Neural crest cell (in vitro differentiated cells): ENCODE results near the gene CALN1. TPM values are rescaled to one million over a fixed set of nuclear protein-coding genes. Genes with fewer than 3 reads are reported as not detected.
A peak's percentile ranks its signal among the peaks of the same experiment; 100 is the strongest.

Source experiments
- DNase-seq: peaks from one replicate; pipeline ENCODE4 v3.0.0; 2021; ENCODE audit warnings: low read depth, mixed read lengths, low spot score
- H3K27ac Mint-ChIP-seq: one replicate; pipeline ENCODE4 v1.8.0; 2021; ENCODE audit warnings: mild to moderate bottlenecking, mixed read lengths; ENCODE audit not compliant: unreplicated experiment
- H3K27me3 Mint-ChIP-seq: 2 replicates; pipeline ENCODE4 v1.8.0; 2021; ENCODE audit warnings: low read depth, mild to moderate bottlenecking, mixed read lengths
- H3K36me3 Mint-ChIP-seq: 2 replicates; pipeline ENCODE4 v1.8.0; 2021; ENCODE audit warnings: low read depth, mild to moderate bottlenecking, mixed read lengths
- H3K4me1 Mint-ChIP-seq: 2 replicates; pipeline ENCODE4 v1.8.0; 2021; ENCODE audit warnings: mixed read lengths
- H3K4me3 Mint-ChIP-seq: one replicate; pipeline ENCODE4 v1.8.0; 2021; ENCODE audit warnings: mild to moderate bottlenecking, mixed read lengths
- H3K9me3 Mint-ChIP-seq: 2 replicates; pipeline ENCODE4 v1.8.0; 2021; ENCODE audit warnings: mixed read lengths
- total RNA-seq: library from RNA; stranded (reverse); gene quantifications from 2 replicates; pipeline ENCODE4 v1.2.1, GENCODE V29; 2021
- TF ChIP-seq, protein P1 (sequence below): fragments of 200-600 bp; sonication (generic); conservative IDR thresholded peaks from 2 replicates; pipeline ENCODE4 v1.5.0; 2021; ENCODE audit warnings: antibody characterized with exemption, mild to moderate bottlenecking

CALN1 gene
- total RNA-seq, 1 donor from 2014 or later = 0.51 TPM

DNA sequence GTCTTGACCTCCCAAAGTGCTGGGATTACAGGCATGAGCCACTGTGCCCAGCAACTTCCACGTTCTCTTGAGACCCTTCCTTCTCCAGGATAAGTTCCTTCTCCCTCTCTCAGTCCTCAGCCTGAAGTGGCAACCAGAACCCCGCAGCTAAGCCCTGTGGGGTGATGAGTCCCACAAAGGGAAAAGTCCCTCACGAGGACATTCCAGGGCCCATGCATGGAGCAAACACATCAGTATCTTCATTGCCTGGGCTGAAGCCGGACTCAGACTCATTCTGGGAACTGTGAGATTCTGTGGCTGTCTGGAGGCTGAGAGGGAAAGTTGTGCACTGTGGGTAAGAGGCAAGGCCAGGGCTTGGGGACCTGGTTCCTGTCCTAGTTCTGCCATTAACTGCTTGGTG lies 657.3 kb downstream of the CALN1 start:
- Mint-ChIP-seq H3K4me3 (no peak overlapping the region), H3K36me3 (peaks cover 8% of the 10 kb centered on the region), H3K4me1 (peaks cover 8% of the 10 kb centered on the region), H3K9me3 (peaks cover 13% of the 10 kb centered on the region), H3K27me3 (peaks cover 42% of the 10 kb centered on the region), H3K27ac (no peak overlapping the region)
- DNase-seq = no peak
- TF ChIP-seq, protein P1, sequence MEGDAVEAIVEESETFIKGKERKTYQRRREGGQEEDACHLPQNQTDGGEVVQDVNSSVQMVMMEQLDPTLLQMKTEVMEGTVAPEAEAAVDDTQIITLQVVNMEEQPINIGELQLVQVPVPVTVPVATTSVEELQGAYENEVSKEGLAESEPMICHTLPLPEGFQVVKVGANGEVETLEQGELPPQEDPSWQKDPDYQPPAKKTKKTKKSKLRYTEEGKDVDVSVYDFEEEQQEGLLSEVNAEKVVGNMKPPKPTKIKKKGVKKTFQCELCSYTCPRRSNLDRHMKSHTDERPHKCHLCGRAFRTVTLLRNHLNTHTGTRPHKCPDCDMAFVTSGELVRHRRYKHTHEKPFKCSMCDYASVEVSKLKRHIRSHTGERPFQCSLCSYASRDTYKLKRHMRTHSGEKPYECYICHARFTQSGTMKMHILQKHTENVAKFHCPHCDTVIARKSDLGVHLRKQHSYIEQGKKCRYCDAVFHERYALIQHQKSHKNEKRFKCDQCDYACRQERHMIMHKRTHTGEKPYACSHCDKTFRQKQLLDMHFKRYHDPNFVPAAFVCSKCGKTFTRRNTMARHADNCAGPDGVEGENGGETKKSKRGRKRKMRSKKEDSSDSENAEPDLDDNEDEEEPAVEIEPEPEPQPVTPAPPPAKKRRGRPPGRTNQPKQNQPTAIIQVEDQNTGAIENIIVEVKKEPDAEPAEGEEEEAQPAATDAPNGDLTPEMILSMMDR = no peak

- DNase-seq = no peak
- H3K4me3 Mint-ChIP-seq = no peak overlapping the region
- H3K4me1 Mint-ChIP-seq = peaks cover 8% of the 10 kb centered on the region
- TF ChIP-seq, protein P1 = no peak
- no peak overlapping the region for H3K27ac Mint-ChIP-seq
- peaks cover 4% of the 10 kb centered on the region for H3K36me3 Mint-ChIP-seq
- peaks cover 46% of the 10 kb centered on the region for H3K27me3 Mint-ChIP-seq
- H3K9me3 Mint-ChIP-seq = peaks cover 16% of the 10 kb centered on the region
These were observed 658.0 kb downstream of the CALN1 start for GRCh38 chr7:71753956-71754664.

GRCh38 chr7:71753236-71753635 lies 658.9 kb downstream of the CALN1 start:
- Mint-ChIP-seq H3K4me3 (no peak overlapping the region), H3K36me3 (peaks cover 3% of the 10 kb centered on the region), H3K27ac (no peak overlapping the region), H3K9me3 (peaks cover 16% of the 10 kb centered on the region), H3K4me1 (peaks cover 8% of the 10 kb centered on the region), H3K27me3 (peaks cover 48% of the 10 kb centered on the region)
- TF ChIP-seq, protein P1 = no peak
- no peak for DNase-seq

DNA sequence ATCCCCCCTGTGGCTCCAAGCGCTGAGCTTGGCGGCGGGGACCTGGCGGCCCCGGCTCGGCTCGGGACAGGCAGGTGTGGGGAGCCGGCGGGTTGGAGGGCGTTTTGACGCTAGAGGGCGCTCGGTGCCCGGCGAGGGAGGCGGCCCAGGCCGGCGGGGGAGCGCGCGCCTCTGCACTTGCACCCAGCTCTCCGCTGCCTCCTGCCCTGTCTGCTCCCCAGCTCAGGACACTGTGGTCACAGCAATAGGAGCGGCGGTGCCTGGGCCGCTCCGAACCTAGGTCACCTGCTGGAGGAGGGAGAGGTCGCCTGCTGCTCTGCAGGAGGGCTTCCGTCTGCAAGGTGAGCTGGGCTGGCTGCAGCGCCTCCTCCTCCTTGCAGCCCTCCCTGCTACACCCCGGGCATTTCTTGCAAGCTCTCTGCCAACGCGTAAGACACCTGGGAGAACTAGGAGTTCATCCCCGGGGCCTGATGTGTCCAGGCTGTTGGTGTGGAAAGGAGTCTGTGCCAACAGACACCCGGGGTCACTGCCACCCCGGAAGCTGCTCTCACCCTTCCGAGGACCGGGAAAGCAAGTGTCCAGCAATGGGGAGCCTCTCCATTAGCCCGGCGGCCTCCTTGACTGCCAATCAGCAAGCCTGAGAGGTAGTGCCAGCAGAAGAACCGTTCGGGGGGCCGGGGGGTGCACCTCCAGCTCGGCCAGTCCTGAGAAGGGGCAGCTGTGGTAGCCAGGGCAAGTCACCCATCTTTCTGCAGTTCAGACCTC lies 659.8 kb downstream of the CALN1 start:
- no peak overlapping the region for H3K4me3 Mint-ChIP-seq

GRCh38 chr7:71750290-71750689 lies 661.8 kb downstream of the CALN1 start:
- DNase-seq = no peak
- no peaks in the 10 kb centered on the region for H3K36me3 Mint-ChIP-seq
- peaks cover 45% of the 10 kb centered on the region for H3K27me3 Mint-ChIP-seq
- TF ChIP-seq, protein P1 = no peak
- H3K4me1 Mint-ChIP-seq = peaks cover 8% of the 10 kb centered on the region
- H3K27ac Mint-ChIP-seq = no peak overlapping the region
- peaks cover 8% of the 10 kb centered on the region for H3K9me3 Mint-ChIP-seq
- H3K4me3 Mint-ChIP-seq = no peak overlapping the region

More for the DNA sequence above, 659.8 kb downstream of the CALN1 start:
- TF ChIP-seq, protein P1 = peak; percentile 95
- peak; percentile 88 for DNase-seq
- peaks cover 14% of the 10 kb centered on the region for H3K9me3 Mint-ChIP-seq
- peaks cover 3% of the 10 kb centered on the region for H3K36me3 Mint-ChIP-seq
- H3K4me1 Mint-ChIP-seq = peaks cover 8% of the 10 kb centered on the region
- no peak overlapping the region for H3K27ac Mint-ChIP-seq
- peaks cover 48% of the 10 kb centered on the region for H3K27me3 Mint-ChIP-seq
